Measurements from ENCODE around the gene IL1R2.

GRCh38 chr2:102076512-102076911 lies 84.8 kb downstream of the IL1R2 start:
- TF ChIP-seq RAD21 (IDR thresholded peaks at IDR 0.05; ENCODE audit: low read depth) (no peak), REST (IDR thresholded peaks at IDR 0.05; ENCODE audit: low read depth) (no peak), CEBPB (IDR thresholded peaks at IDR 0.05) (no peak), EGR1 (IDR thresholded peaks at IDR 0.05) (no peak), TEAD4 (IDR thresholded peaks at IDR 0.05) (no peak), USF1 (IDR thresholded peaks at IDR 0.05) (no peak), EP300 (IDR thresholded peaks at IDR 0.05; ENCODE audit: borderline replicate concordance) (no peak), MAX (IDR thresholded peaks at IDR 0.05) (no peak), TCF12 (IDR thresholded peaks at IDR 0.05; ENCODE audit: low read depth) (no peak), CREB1 (IDR thresholded peaks at IDR 0.05; ENCODE audit: low read depth) (no peak), YY1 (IDR thresholded peaks at IDR 0.05; ENCODE audit: low read depth) (no peak), TAF1 (IDR thresholded peaks at IDR 0.05; ENCODE audit: low read depth) (no peak)

Data from Ishikawa (cell line).